HG03108 (cell line): ENCODE results near the gene HOXB2.

Experiments used
- ATAC-seq: cut with Tn5 transposase; IDR thresholded peaks from one replicate; pipeline ENCODE4 v1.9.1; 2021; ENCODE audit warnings: moderate library complexity; ENCODE audit not compliant: unreplicated experiment

The HOXB2 gene

GRCh38 chr17:48566717-48567116 is 21.8 kb upstream of the HOXB2 start:
- no peak for ATAC-seq

- ATAC-seq, result no peak
Observed at GRCh38 chr17:48565925-48566710, 21.2 kb upstream of the HOXB2 start.

- ATAC-seq, result no peak
Observed at GRCh38 chr17:48565022-48565554, 20.2 kb upstream of the HOXB2 start.

- no peak for ATAC-seq
Observed at GRCh38 chr17:48564188-48565021, 19.5 kb upstream of the HOXB2 start.

- no peak for ATAC-seq
Observed at GRCh38 chr17:48563867-48564187, 18.9 kb upstream of the HOXB2 start.

GRCh38 chr17:48563385-48563838 is 18.5 kb upstream of the HOXB2 start:
- ATAC-seq, result no peak

GRCh38 chr17:48562934-48563333 is 18.0 kb upstream of the HOXB2 start:
- ATAC-seq, result no peak

- peak; percentile 60 for ATAC-seq
Observed at GRCh38 chr17:48561884-48562810, 17.2 kb upstream of the HOXB2 start.

- no peak for ATAC-seq
Observed at GRCh38 chr17:48559840-48560817, 15.2 kb upstream of the HOXB2 start.

- no peak for ATAC-seq
Observed at GRCh38 chr17:48559122-48559839, 14.4 kb upstream of the HOXB2 start.

- no peak for ATAC-seq
Observed at GRCh38 chr17:48558831-48559121, 13.9 kb upstream of the HOXB2 start.

GRCh38 chr17:48558057-48558830 is 13.3 kb upstream of the HOXB2 start:
- ATAC-seq, result no peak

GRCh38 chr17:48556576-48557401 is 11.9 kb upstream of the HOXB2 start:
- no peak for ATAC-seq

GRCh38 chr17:48556229-48556575 is 11.3 kb upstream of the HOXB2 start:
- no peak for ATAC-seq

- ATAC-seq, result no peak
Observed at GRCh38 chr17:48555258-48556228, 10.6 kb upstream of the HOXB2 start.

- ATAC-seq, result no peak
Observed at GRCh38 chr17:48554412-48555257, 9.7 kb upstream of the HOXB2 start.
